GM18858 (cell line): ENCODE results near the gene MYH10.
"Not testable (repeated sequence)": the region's sequence is repeated elsewhere in the genome, so short reads cannot be mapped to it uniquely, and the experiment has no call there.

ENCODE experiments used
- ATAC-seq: cut with Tn5 transposase; IDR thresholded peaks from one replicate; pipeline ENCODE4 v1.9.1; 2021; ENCODE audit not compliant: unreplicated experiment

MYH10 gene

GRCh38 chr17:8630227-8630801 lies at the start of gene MYH10:
Gene MYH10 (minus strand): TSS chr17:8630725. CDS start chr17:8623246, 7,479 bp downstream.
- no peak for ATAC-seq

GRCh38 chr17:8679126-8679525 lies 48.6 kb upstream of the MYH10 start:
- ATAC-seq: no peak

- no peak for ATAC-seq
These were observed 44.8 kb upstream of the MYH10 start for GRCh38 chr17:8675306-8675705.

GRCh38 chr17:8674344-8675305 lies 44.1 kb upstream of the MYH10 start:
- ATAC-seq: no peak

DNA sequence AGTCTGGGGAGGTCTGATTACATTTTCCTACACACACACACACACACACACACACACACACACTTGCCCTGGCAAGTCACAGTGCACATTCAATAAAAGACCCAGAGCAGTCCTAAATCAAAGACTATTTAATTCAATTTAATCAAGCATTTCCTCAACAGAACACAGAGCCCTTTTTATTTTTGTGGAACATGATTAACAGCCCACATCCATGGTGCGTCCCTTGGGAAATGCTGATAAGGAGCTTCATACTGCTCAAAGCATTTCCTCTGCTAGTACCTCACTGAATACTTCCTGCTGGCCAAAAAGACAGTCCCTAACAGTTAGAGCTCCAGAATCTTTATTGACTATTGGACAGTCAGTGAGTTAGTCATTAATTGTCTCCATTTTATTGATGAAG lies 43.1 kb upstream of the MYH10 start:
- no peak for ATAC-seq

- ATAC-seq: no peak
These were observed 41.8 kb upstream of the MYH10 start for GRCh38 chr17:8672326-8672725.

DNA sequence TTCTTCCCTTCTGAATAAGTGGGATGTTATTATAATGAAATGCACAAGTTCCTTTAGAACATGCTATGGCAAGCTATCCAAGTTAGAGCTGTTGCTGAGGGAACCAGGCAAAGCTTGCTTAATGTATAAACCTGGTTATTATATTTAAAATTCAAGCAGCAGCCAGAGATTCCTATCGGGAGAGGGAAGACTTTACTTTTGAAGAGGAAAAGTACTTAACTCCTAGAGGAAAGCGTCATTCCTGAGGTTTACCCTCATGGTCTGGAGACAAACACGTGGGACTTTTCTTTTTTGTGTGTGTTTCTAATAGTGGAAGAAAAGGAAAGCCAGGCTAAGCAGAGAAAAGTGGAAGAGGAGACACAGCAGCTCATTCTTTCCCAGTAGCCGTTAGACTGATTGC lies 39.9 kb upstream of the MYH10 start:
- ATAC-seq: no peak

DNA sequence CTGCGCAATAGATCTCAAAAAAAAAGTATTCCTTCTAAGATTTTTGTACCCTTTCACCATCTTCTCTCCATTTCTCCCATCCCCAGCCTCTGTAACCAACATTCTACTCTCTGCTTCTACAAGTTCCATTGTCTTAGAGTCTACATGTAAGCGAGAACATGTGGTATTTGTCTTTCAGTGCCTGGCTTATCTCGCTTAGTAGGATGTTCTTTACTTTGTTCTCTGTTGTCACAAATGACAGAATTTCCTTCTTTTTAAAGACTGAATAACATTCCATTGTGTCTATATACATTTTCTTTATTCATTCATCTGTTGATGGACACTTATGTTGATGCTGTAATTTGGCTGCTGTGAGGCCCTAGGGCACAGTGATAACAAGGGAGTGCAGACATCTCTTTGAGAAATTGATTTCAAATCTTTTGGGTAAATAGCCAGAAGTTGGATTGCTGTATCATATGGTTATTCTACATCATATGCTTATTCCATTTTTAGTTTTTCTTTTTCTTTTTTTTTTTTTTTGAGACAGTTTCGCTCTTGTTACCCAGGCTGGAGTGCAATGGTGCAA lies 37.7 kb upstream of the MYH10 start:
- no peak for ATAC-seq

DNA sequence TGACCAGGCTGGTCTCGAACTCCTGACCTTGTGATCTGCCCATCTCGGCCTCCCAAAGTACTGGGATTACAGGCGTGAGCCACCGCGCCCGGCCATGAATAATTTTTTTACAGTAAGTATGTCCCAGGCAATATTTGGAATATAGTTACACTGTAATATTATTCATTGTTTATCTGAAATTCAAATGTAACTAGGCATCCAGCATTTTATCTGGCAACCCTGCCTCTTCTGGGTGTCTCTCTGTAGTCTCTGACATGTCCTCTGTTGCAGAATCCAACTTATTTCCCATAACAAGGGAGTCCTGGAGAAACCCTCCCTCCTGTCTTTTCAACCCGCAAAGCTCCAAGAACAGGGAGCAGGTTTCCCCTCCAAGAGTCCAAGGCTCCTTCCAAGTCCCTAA lies 36.9 kb upstream of the MYH10 start:
- ATAC-seq: no peak

- ATAC-seq: no peak
These were observed 35.2 kb upstream of the MYH10 start for GRCh38 chr17:8665684-8666083.

GRCh38 chr17:8664456-8665126 lies 34.1 kb upstream of the MYH10 start:
- ATAC-seq: no peak

GRCh38 chr17:8662973-8663372 lies 32.4 kb upstream of the MYH10 start:
- no peak for ATAC-seq

DNA sequence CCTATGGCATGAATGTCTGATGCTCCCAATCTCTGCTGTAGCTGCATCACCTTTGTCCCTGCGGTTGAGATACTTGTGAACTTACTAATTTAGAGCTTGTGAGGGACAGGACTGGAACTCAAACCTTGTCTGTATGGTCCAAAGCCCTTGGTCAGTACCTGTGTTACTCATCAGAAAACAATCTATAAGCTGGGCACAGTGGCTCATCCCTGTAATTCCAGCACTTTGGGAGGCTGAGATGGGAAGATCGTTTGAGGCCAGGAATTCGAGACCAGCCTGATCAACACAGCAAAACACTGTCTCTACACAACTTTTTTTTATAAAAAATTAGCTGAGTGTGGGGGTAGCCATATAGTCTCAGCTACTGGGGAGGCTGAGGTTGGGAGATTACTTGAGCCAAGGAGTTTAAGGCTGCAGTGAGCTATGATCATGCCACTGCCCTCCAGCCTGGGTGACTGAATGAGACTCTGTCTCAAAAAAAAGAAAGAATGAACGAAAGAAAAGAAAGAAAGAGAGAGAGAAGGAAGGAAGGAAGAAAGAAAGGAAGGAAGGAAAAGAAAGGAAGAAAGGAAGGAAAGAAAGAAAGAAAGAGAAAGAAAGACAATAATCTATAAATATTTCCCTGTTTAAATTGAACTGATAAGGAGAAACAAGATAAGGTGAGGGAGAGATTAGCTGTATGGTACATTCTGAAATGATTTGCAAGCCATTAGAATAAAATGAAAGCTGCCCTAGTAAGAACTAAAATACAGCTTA lies 31.7 kb upstream of the MYH10 start:
- ATAC-seq: no peak

GRCh38 chr17:8660709-8661108 lies 30.2 kb upstream of the MYH10 start:
- not testable (repeated sequence) for ATAC-seq

DNA sequence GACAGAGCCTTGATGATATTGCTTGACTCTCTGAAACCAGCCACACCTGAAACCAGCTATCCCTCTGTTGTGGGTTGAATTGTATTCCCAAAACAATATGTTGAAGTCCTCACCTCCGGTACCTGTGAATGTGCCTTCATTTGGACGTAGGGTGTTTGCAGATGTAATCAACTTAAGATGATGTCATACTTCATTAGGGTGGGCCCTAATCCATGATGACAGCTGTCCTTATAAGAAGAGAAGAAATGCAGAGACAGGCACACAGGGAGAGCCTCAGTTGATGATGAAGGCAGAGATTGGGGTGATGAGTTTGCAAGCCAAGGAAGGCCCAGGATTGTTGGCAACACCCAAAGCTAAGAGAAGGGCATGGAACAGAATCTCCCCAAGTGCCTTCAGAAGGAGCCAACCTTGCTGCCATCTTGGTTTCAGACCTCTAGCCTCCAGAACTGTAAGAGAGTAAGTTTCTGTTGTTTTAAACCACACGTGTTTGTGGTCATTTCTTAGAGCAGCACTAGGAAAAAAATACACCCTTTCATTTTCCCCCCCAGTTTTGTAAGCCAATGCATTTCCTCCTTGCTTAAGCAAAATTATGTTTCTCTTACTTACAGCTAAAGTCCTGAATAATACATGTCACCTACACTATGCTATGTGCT lies 29.4 kb upstream of the MYH10 start:
- ATAC-seq: no peak

GRCh38 chr17:8658810-8659209 lies 28.3 kb upstream of the MYH10 start:
- no peak for ATAC-seq

- no peak for ATAC-seq
These were observed 26.2 kb upstream of the MYH10 start for GRCh38 chr17:8656693-8657092.

GRCh38 chr17:8654822-8655221 lies 24.3 kb upstream of the MYH10 start:
- no peak for ATAC-seq

DNA sequence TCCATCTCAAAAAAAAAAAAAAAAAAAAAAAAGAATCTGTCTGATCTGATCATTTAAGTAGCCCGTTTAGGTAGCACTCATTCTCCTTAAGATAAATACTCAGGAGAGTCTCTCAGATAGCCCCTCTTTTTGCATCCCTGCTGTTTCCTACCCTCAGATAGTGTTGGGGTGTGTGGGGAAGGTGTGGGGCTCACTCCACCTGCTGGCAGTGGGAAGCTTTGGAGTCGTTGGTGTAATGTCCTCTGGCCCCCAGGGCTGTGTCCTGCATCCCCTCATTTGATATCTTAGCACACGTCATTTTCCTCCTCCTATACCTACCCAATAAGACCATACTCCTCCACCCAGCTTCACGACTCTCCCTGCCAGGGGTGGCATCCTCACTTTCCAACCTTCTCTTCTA lies 20.5 kb upstream of the MYH10 start:
- ATAC-seq: no peak

GRCh38 chr17:8650119-8650499 lies 19.6 kb upstream of the MYH10 start:
- no peak for ATAC-seq
